ENCODE data around the gene SYNGR1. TPM values are rescaled to one million over a fixed set of nuclear protein-coding genes. Genes with fewer than 3 reads are reported as not detected.
A peak's percentile ranks its signal among the peaks of the same experiment; 100 is the strongest.
"Not testable (repeated sequence)": the region's sequence is repeated elsewhere in the genome, so short reads cannot be mapped to it uniquely, and the experiment has no call there.

SYNGR1 gene
- total and polyA plus RNA-seq, 2 of the 8 experiments (the other 6 are each of a cell fraction or from before 2014, with no cell fraction given) = 32.5 to 84.7 TPM

DNA sequence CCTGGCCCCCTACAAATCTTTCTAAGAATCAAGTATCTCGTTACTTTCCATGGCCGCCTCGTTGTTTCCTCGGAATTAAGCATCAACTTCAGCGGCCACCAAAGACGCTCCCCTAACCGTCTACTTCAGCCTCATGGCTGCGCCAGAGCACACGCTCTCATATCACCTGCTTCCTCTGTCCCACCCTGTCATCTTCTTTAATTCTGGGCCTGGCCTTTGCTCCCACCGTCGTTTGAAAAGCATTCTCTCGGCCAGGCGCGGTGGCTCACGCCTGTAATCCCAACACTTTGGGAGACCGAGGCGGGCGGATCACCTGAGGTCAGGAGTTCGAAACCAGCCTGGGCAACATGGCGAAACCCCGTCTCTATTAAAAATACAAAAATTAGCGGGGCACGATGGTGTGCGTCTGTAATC, 29.2 kb upstream of the SYNGR1 start:
- 92% methylated on average over 24 of the region's 24 CpGs; no CpG with 5 or more reads in 1 of the 2 experiments for WGBS, 2 experiments (ENCODE audit: extremely low coverage in 1 of 2, insufficient coverage in 1 of 2, insufficient read length in 1 of 2, insufficient replicate concordance in 2 of 2, low coverage in 1 of 2, low lambda C conversion rate in 2 of 2, missing lambda C conversion rate in 1 of 2)
- H2AFZ ChIP-seq (ENCODE audit: low read length); H3K79me1 ChIP-seq (ENCODE audit: low read depth, low read length); FAIRE-seq; DNase-seq (ENCODE audit: low read depth in 1 of 2, low spot score in 2 of 2); H2BK15ac ChIP-seq (ENCODE audit: low read length); H2BK20ac ChIP-seq (ENCODE audit: low read length); H3K9ac ChIP-seq (replicated peaks in 1 of 4; ENCODE audit: extremely low read depth in 1 of 4, low read depth in 3 of 4, low read length in 3 of 4); H2AK5ac ChIP-seq (ENCODE audit: low read depth, low read length); H2BK120ac ChIP-seq (replicated peaks; ENCODE audit: low read depth, low read length); H3K23ac ChIP-seq (ENCODE audit: insufficient read length); H3K18ac ChIP-seq (ENCODE audit: extremely low read depth, low read length); H3K56ac ChIP-seq (replicated peaks; ENCODE audit: insufficient read length, low read depth, low read length); H3K14ac ChIP-seq (ENCODE audit: insufficient read length); H3K4ac ChIP-seq (replicated peaks; ENCODE audit: insufficient read length, low read depth, low read length); H3K9me3 ChIP-seq (ENCODE audit: insufficient read depth in 2 of 2, low read depth in 1 of 2, low read length in 1 of 2); H3K27ac ChIP-seq (ENCODE audit: low read depth, low read length); H3K27me3 ChIP-seq (replicated peaks in 1 of 4; ENCODE audit: control insufficient read depth in 3 of 4, extremely low read depth in 1 of 4, insufficient read depth in 3 of 4, low read length in 3 of 4): not testable (repeated sequence)
- Histone ChIP-seq H4K91ac (replicated peaks; ENCODE audit: insufficient read length, low read length) (peak overlapping the region; percentile 22), H3K4me1 (replicated peaks in 1 of 4; ENCODE audit: control insufficient read depth in 3 of 4, insufficient read depth in 4 of 4, low read length in 3 of 4) (peaks cover 0 to 10% (median 2%) of the 10 kb centered on the region in 4 experiments; a peak in 5 of 7 replicates), H3K4me2 (ENCODE audit: insufficient read depth in 1 of 2, low read depth in 2 of 2, low read length in 2 of 2) (peak overlapping the region; percentile 42 to 91; a peak in 3 of 4 replicates), H3K79me2 (ENCODE audit: control insufficient read depth in 1 of 2, insufficient read depth in 2 of 2, low read length in 2 of 2) (peaks cover 11 to 35% of the 10 kb centered on the region in 2 experiments), H4K8ac (ENCODE audit: extremely low read depth, insufficient read depth, low read length) (peak overlapping the region; percentile 60; the same call in 1 of the 2 replicates), H4K5ac (ENCODE audit: insufficient read length, low read depth, low read length) (peak overlapping the region; percentile 55), H3K23me2 (ENCODE audit: low read depth, low read length) (peaks cover 10% of the 10 kb centered on the region), H3K36me3 (ENCODE audit: control insufficient read depth in 2 of 4, insufficient read depth in 4 of 4, low read length in 3 of 4) (peaks cover 22 to 33% (median 27%) of the 10 kb centered on the region in 4 experiments), H3K4me3 (ENCODE audit: extremely low read depth in 1 of 4, insufficient read depth in 2 of 4, low read depth in 3 of 4, low read length in 4 of 4) (peak overlapping the region in 3 of 4 experiments; percentile 3 to 98 (median 95); a peak in 4 of 8 replicates), H2BK5ac (ENCODE audit: low read depth, low read length) (0 out of 2 replicates have a peak overlapping the region, but pooled peaks have one; percentile 48), H4K20me1 (replicated peaks in 1 of 2; ENCODE audit: control insufficient read depth in 1 of 2, insufficient read depth in 2 of 2, low read length in 2 of 2) (peaks cover 19 to 20% of the 10 kb centered on the region in 2 experiments), H2BK12ac (ENCODE audit: low read depth, low read length) (peak overlapping the region; percentile 19; the same call in 1 of the 2 replicates)
- CTCF ChIA-PET (ENCODE audit: partially characterized antibody) = interaction anchor here (0.6 to 6.2 kb wide), 10 partner anchors 10 to 208 kb away, joined by 3 to 32 read pairs (median 4); no protein-coding TSS in a partner anchor
- POLR2A ChIA-PET (ENCODE audit: partially characterized antibody) = interaction anchor here (0.7 to 16.9 kb wide), 38 partner anchors 16 to 370 kb away, joined by 3 to 692 read pairs (median 10); partner anchors contain the start of genes ATF4, MIEF1, SYNGR1 and TAB1
- TF ChIP-seq RAD21 (IDR thresholded peaks at IDR 0.05 in 1 of 2, conservative IDR thresholded peaks at IDR 0.05 in 1 of 2; ENCODE audit: low read depth in 2 of 2, low read length in 2 of 2) (peak; percentile 15 to 31; a peak in 2 of 4 replicates), YY1 (IDR thresholded peaks at IDR 0.05; ENCODE audit: low read depth, low read length) (0 out of 2 replicates have a peak, but pooled peaks have one; percentile 42)
